HepG2 (cell line): ENCODE results near the gene RBM27. TPM values are rescaled to one million over a fixed set of nuclear protein-coding genes. Genes with fewer than 3 reads are reported as not detected.

Experiments
- CBX5 ChIP-seq: sonication (generic); formaldehyde crosslinking; IDR thresholded peaks from 2 replicates; pipeline ENCODE4 v1.4.0; 2020; ENCODE audit warnings: missing genetic modification reagents, borderline replicate concordance
- KAT8 ChIP-seq: IDR thresholded peaks from 2 replicates; pipeline ENCODE4 v1.6.1; 2016; ENCODE audit warnings: missing genetic modification reagents, missing compliant biosample characterization
- KDM2A ChIP-seq: sonication (generic); formaldehyde crosslinking; IDR thresholded peaks from 2 replicates; pipeline ENCODE4 v1.4.0; 2020; ENCODE audit warnings: low read depth, missing genetic modification reagents, borderline replicate concordance
- KLF16 ChIP-seq, 2 experiments: sonication (generic) in 1 of 2; formaldehyde crosslinking in 1 of 2; IDR thresholded peaks; 2 replicates each; pipeline versions ENCODE4 v1.6.1 to v1.8.0; 2016 to 2023; ENCODE audit warnings: missing genetic modification reagents in 2 of 2, missing compliant biosample characterization in 1 of 2
- MLX ChIP-seq: IDR thresholded peaks from 2 replicates; pipeline ENCODE4 v1.6.1; 2016
- NKX3-1 ChIP-seq: sonication (generic); formaldehyde crosslinking; IDR thresholded peaks from 2 replicates; pipeline ENCODE4 v1.5.0; 2020; ENCODE audit warnings: missing genetic modification reagents
- SP140L ChIP-seq: sonication (generic); formaldehyde crosslinking; IDR thresholded peaks from 2 replicates; pipeline ENCODE4 v1.4.0; 2020; ENCODE audit warnings: missing genetic modification reagents, borderline replicate concordance
- ZNF724P ChIP-seq: sonication (generic); formaldehyde crosslinking; IDR thresholded peaks from 2 replicates; pipeline ENCODE4 v1.8.0; 2022; ENCODE audit warnings: missing genetic modification reagents, borderline replicate concordance
- polyA plus RNA-seq, 8 experiments: library from polyadenylated mRNA; depleted of rRNA in 3 of 8; stranded (reverse) in 7 of 8; unstranded in 1 of 8; fragments of >200 nt; fragmentation: Illumina TruSeq in 4 of 8; extraction: Trizol in 4 of 8; gene quantifications; 2 replicates each; pipeline versions ENCODE4 v1.2.1 to v1.2.3, GENCODE V29; 2011 to 2016; ENCODE audit warnings: low read depth in 4 of 8, missing spikeins in 1 of 8, mixed read lengths in 1 of 8; ENCODE audit not compliant: insufficient read depth in 1 of 8
- total RNA-seq, 5 experiments: library from RNA; depleted of rRNA; stranded (reverse); fragments of >200 nt; fragmentation: Illumina TruSeq; extraction: Trizol; gene quantifications; 2 replicates each; pipeline ENCODE4 v1.2.3, GENCODE V29; 2016; ENCODE audit warnings: low read depth in 1 of 5
- TF ChIP-seq, protein P1 (sequence below): sonication (generic); formaldehyde crosslinking; IDR thresholded peaks from one replicate; pipeline ENCODE4 v1.5.1; 2020; ENCODE audit warnings: mild to moderate bottlenecking, missing genetic modification reagents; ENCODE audit errors: not compliant biosample characterization

RBM27 gene
- total and polyA plus RNA-seq, 2 of the 13 experiments (the other 11 are each of a cell fraction or from before 2014, with no cell fraction given), result 12.9 to 23.4 TPM

DNA sequence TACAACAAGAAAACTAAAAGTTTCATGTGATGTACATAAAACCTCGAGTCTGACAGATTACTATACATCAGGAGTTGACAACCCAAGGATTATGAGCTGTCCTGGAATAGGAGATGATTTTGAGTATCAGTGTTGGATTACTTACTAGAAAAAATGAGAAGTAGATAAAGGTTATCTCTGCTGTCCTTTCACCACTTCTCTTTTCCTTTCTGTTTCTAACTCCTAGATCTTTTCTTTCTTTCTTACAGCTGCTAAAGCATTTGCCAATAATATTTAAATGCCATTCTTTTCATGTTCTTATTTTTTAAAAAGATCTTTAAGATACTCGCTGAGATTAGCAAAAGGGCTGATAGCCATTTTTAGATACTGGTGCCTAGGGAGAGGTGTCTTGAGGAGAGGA, 14.8 kb downstream of the RBM27 start (continued):
- TF ChIP-seq, protein P1, sequence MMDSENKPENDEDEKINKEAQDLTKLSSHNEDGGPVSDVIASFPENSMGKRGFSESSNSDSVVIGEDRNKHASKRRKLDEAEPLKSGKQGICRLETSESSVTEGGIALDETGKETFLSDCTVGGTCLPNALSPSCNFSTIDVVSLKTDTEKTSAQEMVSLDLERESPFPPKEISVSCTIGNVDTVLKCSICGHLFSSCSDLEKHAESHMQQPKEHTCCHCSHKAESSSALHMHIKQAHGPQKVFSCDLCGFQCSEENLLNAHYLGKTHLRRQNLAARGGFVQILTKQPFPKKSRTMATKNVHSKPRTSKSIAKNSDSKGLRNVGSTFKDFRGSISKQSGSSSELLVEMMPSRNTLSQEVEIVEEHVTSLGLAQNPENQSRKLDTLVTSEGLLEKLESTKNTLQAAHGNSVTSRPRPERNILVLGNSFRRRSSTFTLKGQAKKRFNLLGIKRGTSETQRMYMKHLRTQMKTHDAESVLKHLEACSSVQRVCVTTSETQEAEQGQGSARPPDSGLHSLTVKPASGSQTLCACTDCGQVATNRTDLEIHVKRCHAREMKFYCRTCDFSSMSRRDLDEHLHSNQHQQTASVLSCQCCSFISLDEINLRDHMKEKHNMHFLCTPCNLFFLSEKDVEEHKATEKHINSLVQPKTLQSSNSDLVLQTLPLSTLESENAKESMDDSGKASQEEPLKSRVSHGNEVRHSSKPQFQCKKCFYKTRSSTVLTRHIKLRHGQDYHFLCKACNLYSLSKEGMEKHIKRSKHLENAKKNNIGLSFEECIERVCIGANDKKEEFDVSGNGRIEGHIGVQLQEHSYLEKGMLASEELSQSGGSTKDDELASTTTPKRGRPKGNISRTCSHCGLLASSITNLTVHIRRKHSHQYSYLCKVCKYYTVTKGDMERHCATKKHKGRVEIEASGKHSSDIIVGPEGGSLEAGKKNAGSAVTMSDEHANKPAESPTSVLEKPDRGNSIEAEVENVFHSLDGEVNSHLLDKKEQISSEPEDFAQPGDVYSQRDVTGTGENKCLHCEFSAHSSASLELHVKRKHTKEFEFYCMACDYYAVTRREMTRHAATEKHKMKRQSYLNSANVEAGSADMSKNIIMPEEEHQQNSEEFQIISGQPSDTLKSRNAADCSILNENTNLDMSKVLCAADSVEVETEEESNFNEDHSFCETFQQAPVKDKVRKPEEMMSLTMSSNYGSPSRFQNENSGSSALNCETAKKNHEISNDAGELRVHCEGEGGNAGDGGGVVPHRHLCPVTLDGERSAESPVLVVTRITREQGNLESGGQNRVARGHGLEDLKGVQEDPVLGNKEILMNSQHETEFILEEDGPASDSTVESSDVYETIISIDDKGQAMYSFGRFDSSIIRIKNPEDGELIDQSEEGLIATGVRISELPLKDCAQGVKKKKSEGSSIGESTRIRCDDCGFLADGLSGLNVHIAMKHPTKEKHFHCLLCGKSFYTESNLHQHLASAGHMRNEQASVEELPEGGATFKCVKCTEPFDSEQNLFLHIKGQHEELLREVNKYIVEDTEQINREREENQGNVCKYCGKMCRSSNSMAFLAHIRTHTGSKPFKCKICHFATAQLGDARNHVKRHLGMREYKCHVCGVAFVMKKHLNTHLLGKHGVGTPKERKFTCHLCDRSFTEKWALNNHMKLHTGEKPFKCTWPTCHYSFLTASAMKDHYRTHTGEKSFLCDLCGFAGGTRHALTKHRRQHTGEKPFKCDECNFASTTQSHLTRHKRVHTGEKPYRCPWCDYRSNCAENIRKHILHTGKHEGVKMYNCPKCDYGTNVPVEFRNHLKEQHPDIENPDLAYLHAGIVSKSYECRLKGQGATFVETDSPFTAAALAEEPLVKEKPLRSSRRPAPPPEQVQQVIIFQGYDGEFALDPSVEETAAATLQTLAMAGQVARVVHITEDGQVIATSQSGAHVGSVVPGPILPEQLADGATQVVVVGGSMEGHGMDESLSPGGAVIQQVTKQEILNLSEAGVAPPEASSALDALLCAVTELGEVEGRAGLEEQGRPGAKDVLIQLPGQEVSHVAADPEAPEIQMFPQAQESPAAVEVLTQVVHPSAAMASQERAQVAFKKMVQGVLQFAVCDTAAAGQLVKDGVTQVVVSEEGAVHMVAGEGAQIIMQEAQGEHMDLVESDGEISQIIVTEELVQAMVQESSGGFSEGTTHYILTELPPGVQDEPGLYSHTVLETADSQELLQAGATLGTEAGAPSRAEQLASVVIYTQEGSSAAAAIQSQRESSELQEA, result no peak
- TF ChIP-seq KDM2A (CRISPR knock-in tag), result no peak
- no peak for TF ChIP-seq NKX3-1 (CRISPR knock-in tag)
- no peak for TF ChIP-seq KAT8
- no peak for TF ChIP-seq KLF16 (CRISPR knock-in tag; IDR thresholded peaks at IDR 0.05)
- no peak for TF ChIP-seq ZNF724P
- TF ChIP-seq CBX5 (CRISPR knock-in tag), result no peak
- TF ChIP-seq SP140L, result no peak
- TF ChIP-seq MLX, result no peak
